Epidermal melanocyte (primary cell): ENCODE results near the gene AGRP.

Source experiments
- DNase-seq: peaks from one replicate; pipeline ENCODE4 v3.0.0; 2011; ENCODE audit warnings: low spot score; ENCODE audit not compliant: insufficient read length

Gene AGRP

DNA sequence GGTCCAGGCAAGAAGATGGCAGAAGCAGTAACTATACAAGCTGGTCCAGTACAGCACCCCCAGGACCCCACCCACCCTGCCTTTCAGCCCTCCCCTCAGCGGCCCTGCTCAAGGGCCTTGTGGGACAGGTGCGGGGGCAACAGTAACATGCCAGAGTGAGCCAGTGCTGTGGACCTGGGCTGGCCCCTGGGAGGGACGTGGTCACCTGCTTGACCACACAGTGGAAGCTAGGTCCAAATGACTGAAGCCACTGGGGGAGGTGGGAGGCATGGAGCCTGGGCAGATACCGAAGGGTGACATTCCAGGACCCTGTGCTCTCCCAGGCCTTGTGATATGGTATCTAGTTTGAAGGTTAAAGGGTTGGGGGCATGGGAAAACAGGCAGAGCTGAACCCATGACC is 19.7 kb downstream of the AGRP start:
- DNase-seq = no peak

DNA sequence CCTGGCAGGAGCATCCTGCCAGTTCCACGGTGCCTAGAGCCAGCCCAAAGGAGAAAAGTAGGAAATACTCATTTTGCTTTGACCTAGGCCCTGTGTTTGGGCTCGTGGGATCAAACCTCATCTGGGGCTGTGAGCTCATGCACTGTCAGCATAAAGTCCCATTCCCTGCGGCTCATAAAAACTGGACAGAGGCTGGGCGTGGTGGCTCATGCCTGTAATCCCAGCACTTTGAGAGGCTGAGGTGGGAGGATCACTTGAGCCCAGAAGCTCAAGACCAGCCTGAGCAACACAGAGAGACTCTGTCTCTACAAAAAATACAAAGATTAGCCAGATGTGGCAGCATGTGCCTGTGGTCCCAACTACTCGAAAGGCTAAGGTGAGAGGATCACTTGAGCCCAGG is 20.3 kb downstream of the AGRP start:
- no peak for DNase-seq

DNA sequence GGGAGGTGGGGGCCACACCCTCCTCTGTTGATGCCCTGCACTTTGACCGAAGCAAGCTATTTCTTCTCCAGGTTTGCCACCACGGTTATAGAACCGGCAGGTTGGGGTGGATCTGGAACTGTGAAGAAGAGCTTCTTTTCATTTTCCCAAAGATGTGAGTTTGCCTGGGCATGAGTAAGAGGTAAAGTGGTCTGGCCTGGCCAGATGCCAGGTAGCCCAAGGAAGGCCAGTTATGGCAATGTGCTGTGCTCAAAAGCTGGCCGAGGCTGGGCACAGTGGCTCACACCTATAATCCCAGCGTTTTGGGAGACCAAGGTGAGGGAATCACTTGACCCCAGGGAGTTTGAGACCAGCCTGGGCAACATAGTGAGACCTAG is 21.1 kb downstream of the AGRP start:
- no peak for DNase-seq

DNA sequence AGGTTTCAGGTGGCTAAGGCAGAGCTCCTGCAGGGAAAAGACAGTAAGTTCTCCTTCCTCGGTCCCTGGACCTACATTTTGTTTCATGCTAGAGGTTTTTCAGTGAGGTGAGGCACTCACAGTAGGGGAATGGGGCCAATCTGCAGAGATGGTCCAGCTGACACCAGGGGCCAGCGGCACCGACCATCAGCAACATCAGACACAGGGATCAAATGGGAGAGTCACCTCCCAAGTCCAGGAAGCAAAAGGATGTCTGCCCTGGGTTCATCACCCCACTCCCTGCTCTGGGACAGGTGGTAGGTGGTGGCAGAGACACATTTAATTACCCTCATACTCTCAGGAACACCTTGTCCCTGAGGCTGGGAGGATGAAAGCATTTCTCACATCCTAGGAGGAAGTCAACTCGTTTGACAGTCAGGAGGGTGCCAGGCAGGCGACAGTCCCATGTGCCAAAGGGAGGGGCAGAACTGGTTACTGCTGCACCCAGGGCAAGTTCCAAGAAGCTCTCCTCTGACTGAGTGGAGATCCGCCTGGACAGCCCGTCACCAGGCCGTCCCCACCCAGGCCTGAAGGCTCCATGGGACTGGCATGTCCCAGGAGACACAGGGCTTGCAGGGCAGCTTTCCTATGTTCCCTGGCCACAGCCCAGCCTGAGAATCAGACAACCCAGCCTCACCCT is 21.6 kb downstream of the AGRP start:
- DNase-seq = no peak

DNA sequence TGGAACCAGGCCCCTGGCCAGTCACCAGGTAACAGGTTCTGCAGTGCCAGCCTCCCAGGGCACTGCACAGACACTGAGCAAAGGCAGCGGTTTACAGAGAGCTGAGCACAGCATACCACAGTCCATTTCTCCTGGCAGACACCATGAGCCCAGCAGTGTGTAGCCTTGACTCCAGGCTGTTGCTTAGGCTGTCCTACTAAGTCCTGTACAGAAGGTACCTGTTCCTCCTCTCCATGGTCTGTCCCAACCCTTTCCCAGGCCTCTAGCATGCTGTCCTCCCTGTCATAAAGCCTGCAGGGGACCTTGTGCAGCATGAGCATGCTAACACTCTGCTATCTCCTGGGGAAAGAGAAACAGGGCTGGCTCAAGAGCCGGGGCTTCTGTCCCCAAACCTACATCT is 22.4 kb downstream of the AGRP start:
- DNase-seq = no peak

DNA sequence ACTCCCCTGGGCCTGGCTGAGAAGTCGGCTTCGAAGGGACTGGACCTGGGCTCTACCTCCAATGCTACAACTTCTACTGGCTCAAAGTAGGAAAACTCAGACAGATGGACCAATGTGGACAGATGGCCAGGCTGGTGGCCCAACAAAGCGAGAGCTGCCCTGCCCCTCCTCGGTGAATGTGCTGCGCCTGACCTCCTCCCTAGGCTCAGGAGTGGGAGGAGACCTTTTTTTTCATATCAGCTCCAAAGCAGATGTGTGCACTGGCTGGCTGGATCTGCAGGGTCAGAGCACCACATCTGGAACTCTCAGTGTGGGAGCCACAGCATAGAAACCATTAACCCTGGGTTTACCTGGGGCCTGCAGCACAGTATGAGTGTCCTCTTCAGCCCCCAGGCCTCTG is 23.2 kb downstream of the AGRP start:
- no peak for DNase-seq

DNA sequence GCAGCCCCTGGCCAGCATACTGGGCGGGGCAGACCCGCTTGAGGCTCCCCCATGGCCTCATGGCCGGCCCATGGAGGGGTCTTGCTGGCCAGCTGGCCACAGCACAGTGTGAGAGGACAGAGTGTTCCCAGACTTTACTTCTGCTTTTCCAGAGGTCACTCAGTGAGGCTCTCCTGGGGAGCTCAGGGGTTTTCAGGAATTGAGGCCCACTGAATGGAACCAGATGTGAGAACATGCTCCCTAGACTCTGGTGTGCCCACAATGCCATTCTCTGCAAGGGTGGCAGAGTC is 23.5 kb downstream of the AGRP start:
- no peak for DNase-seq

DNA sequence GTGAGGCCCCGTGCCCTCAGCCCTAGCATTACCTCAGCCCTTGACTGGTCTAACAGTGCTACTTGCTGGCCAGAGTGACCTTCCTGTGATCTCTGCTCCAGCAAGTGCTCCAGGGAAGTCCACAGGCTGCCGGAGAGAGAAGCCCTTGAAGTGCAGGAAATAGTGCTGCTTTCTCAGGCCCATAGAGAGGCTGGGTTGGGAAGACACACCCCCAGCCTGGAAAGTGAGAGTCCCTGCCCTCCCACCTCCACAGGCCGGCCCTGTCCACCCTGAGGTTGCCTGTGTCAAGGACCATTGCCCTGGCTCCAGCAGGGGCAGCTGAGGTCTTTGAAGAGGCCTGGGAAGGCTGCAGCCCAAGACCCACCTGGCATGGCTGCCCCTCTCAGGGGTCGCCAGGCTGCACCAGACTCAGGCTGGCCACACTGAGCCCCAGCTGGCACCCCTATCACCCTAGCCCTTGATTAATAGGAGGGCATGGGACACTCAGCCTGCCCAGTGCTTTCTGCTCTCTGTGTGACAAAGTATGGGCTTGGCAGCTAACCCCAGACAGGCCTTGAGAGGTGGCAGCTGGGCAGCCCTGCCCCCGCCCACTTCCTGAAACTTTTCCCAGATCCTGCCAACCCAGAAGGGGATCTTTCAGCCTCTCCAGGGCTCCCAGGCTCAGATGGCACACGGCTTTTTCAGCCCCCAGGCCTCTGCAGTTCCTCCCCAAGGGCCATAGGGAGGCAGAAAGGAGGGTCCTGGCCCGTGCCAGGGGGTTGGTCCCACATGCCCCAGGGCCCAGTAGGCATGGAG is 24.1 kb downstream of the AGRP start:
- DNase-seq = peak; percentile 80

DNA sequence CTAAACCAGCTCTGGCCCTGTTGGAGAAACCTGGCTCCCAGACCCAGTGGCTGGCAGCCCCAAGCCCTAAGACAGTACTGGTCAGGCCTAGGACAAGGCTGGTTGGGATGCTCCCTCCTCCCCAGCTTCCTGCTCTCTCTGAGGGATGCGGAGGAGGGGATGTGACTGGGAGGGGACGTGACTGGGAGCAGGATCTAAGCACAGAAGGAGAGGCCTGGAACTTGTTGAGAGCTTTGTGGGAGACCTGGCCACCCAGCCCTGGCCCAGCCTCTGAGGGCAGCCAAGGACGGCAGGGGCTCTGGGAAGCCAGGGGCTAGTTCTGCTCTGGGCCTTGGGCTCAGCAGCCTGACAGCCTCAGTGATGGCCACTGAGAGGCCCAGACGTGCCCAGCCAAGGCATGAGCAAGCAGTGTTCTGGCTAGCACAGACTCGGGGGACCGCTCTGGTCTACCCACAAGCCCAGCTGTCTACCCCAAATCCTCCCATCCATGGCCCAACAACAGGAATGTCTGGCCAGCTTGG is 25.2 kb downstream of the AGRP start:
- no peak for DNase-seq

DNA sequence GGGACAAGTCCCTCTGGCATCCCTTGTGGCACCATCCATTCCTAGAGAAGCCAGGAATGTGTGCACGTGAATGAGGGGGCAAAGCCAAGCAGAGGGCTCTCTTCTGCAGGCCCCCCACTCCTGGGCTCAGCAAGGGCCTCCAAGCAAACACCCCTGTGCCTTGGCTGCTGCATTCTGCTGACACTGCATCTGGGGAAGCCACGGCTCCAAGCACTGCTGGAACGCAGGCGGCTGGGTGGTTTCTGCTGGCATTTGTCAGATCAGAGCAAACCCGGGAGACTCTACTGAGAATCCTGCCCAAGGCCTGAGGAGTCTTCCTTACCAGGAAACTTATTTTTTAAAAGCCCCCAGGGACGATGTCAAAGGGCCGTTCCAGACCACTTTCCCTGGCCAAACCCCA is 25.7 kb downstream of the AGRP start:
- DNase-seq = no peak

DNA sequence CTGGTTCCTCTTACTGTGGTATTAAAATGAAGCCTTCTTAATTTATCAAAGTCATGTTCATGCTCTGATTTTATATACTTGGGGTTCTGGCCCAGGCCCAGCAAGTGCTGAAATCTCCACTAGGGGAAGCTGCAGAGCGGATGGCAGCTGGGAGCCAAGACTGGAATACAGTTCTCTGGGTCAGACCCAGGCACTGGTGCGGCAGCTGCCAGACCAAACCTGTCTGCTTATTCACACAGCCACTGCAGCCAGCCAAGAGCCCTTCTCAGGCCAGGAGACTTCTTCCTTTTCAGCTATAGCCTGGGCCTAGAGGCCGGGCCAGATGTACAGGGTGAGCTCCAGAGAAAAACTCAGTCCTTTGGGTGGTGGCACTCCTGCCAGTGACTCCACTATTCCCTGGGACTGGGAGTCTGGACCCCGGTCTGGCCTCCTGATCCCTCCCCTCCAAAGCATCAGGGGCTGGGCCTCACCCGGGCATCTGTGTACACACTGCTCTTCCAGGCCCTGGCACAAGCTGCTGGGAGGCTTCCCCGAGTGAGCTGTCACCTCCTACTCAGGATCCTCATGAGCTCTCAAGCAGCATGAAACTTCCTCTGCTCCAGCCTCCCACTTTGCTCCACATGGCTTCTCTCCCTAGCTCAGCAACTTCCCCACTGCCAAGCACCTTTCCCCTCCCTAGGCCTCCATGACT is 26.8 kb downstream of the AGRP start:
- no peak for DNase-seq

DNA sequence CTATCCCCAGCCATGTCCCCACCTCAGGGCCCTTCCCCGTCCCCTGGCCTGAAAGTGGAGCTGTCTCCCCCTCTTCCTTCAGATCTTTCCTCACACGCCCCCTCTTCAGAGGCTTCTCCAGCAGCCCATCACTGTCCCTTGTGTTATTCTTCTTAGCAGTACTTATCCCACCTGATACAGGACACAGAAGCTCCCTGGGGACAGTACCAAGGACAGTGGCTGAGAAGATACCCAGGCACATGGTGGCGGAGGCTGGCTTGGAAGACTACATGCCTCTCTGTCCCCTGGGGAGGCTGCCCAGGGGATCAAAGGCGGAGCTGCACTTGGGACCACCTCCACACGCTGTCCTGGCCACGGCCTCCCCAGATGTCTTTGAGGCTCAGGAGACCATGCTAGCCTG is 28.5 kb downstream of the AGRP start:
- no peak for DNase-seq

DNA sequence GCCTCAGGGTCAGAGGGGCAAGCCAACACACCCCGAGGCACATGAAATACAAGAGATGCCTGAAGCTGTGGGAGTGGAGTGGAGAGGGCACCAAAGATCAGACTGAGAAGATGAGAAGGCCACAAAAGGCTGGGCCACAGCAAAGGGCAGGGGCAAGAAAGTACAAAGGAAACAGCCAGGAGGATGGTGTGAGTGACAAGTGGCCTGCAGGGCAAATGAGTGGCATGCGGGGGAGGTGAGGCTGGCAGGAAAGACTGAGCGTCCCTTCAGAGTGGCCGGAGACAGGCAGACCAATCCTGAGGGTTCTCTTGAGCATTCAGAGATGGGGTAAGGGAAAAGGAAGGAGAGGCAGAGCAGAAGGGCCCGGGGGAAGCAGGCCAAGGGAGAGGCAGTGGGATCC is 29.2 kb downstream of the AGRP start:
- no peak for DNase-seq

DNA sequence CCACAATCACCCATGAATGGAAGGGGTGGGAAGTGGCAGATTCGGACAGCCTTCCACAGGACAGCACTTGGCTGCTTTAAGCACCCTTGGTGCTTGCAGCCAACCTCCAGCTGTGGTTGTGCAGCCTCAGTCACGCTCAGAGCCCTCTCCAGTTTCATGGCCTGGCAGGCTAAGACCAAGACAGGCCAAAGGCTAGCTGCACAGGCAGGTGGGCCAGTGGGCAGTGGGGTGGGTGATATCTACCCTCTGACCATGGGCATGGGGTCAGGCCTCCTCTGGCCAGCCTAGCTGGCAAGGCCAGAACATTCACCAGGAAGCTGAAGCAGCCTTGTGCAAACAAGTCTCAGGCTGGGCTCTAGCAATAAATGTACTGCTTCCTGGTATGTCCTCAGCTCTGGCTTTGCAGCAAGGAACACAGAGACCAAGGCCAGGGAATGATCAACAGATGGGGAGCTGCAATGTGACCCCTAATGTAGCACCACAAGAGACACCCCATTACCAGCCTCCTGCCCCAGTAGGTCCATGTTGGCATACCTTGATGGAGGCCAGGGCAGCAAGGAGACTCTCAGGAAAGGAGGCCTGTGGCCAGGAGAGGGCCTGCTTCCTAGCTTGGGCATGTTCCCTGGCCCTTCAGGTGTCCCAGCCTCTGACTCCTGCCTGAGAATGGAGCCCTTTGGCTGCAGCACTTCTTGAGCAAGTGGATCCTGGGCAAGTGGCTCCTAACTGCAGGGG is 31.5 kb downstream of the AGRP start:
- no peak for DNase-seq

DNA sequence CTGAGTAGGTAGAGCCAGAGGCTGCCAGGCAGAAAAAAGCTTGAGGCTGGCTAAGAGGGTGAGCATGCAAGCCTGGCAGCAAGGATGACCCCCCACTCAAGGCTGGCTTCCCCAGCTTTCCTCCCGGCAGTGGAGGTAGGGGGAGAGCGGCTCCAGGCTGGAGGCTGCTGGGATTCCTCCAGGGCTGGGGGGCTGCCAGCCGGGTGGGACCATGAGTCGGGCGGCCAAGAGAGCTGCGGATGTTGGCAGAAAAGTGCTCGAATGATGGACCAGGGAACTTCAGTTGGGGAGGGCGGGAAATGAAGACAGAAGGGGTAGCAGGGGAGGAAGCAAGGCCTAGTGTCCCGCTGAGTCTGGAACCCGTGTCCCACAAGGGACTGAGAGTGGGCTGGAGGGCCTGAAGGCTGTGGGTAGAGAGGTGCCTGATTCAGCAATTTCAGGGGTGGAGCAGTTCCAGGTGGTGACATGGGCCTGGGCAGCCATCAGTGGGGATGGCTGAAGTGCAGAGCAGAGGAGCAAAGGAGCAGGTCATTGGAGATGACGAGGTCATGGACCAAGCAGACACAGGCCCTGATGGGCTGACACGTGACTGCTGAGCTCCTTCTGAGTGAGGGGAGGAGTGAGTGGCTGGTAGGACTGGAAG is 32.2 kb downstream of the AGRP start:
- no peak for DNase-seq

DNA sequence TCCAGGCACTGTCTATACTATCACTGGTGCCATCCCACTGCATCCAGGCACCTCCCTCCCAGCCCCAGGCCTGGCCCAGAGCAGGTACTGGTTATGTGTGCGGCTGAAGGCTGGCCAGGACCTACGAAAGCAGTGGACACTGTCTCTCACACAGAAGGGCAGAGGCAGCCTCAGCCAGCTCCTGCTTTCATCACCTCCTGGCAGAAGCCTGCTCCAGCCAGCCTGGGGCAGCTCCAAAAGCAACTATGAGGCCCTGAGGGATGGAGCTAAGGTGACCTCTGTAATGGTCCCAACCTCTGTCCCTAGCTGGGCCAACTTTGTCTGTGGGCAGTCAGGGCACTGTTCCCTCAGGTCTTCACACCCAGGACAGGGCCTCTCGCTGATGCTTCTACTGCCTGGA is 33.6 kb downstream of the AGRP start:
- DNase-seq = no peak

DNA sequence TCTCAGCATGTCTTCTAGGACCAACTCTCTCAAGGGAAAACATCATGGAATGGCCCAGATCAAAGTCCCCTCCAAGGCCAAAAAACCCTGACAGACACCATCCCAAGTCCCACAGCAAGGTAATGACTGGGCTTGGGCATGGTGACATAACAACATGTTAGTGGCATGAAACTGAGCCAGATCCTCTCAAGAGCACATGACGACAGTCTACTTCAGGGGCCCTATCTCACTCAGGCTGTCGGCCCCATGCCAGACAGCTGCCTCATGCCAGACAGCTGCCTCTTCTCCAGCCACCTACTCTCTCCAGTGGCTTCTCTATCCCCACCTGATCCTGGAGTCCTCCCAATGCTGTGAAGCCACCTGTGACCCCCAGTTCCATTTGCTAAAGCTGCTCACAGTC is 34.0 kb downstream of the AGRP start:
- DNase-seq = no peak

DNA sequence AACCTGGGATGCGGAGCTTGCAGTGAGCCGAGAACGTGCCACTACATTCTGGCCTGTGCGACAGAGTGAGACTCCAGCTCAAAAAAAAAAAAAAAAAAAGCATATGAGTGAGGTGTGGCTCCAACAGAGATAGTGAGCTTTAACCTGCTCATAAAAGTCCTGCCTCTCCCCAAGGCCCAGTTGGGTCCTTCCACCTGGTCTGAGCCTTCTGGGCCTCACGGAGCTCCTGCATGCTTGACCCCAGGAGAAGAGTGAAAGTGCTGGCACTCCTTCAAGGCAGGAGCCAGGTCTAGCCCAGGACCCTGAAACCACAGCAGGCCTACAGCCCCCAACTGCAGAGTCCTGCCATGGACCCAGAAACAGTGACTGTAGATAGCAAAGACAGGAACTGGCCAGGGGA is 34.8 kb downstream of the AGRP start:
- DNase-seq = no peak

DNA sequence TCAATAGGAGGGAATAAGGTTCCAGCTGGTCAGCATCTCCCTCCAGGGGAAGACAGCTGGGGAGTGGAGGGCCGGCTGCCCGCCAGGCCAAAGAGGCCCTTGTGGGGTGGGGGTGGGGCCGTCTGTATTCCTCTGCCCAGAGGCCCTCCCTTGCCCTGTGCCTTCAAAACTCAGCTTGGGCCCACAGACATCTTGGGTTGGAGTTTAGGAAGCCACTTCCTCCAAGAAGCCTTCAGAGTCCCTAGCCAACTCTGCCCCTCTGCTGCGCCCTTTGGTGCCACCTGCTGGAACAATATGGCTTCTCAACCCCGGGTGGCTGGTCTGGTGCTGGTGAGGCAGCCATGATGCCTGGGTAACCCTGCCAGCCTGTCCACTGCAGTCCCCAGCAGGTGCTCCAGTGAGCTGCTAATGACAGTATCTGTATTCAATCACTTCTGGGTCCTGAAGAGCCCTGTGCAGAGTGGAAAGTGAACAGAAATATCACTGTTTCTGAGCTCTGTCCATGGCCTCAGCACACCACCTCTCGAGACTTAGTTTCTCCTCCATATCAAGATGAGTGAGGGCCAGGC is 35.8 kb downstream of the AGRP start:
- DNase-seq = peak; percentile 73

DNA sequence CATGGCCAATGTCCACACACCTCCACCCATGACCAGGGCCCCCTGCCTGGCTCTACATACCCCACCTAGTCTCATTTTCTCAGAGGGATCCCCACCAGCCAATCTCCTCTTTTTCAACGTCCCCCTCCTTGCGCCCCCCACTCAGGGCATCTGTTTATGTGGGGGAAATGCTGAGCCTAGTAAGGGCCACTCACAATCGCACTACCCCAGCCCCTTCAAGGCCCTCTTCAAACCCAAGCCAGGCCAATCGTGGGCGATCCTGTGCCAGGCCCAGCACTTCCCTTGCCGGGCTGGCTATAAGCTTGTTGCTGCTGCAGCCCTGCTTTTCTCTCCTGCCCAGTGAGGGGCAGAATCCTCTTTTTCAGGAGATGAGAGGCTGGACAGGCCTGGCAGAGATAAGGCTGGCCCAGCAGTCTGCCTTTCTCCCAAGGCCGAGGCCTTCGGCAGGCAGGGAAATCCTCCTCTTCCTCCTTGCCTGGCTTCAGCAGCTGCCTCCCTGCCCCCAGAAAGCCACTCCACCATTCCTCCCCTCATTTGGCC is 36.3 kb downstream of the AGRP start:
- DNase-seq = no peak
